GM13977 (cell line): ENCODE results near the gene CLIP4.

ENCODE experiments used
- DNase-seq: peaks from one replicate; pipeline ENCODE4 v3.0.0; 2012; ENCODE audit warnings: low spot score
- CTCF ChIP-seq: IDR thresholded peaks from 2 replicates; pipeline ENCODE4 v1.5.1; 2012; ENCODE audit warnings: mild to moderate bottlenecking, control low read depth; ENCODE audit not compliant: insufficient read depth; ENCODE audit errors: extremely low read depth, missing control alignments
- in situ Hi-C: fragments of 300-500 bp; cut with MboI; formaldehyde crosslinking; loops from one replicate; pipeline ENCODE4 v1.12.0; 2022; ENCODE audit warnings: low sequenced_read_pairs, low pct_unique_long_range_greater_than_20kb, mixed read lengths, inconsistent platforms; ENCODE audit not compliant: unreplicated experiment

Gene CLIP4

GRCh38 chr2:29162204-29162928, 47.2 kb downstream of the CLIP4 start:
- in situ Hi-C loops = no loop called here
- no peak for TF ChIP-seq CTCF
- no peak for DNase-seq

GRCh38 chr2:29164091-29164846, 49.1 kb downstream of the CLIP4 start:
- in situ Hi-C loops = no loop called here
- TF ChIP-seq CTCF = no peak
- DNase-seq = no peak

- TF ChIP-seq CTCF = no peak
- in situ Hi-C loops = no loop called here
- DNase-seq = no peak
Measured at GRCh38 chr2:29165362-29166241, 50.4 kb downstream of the CLIP4 start.

GRCh38 chr2:29166242-29167039, 51.2 kb downstream of the CLIP4 start:
- in situ Hi-C loops = no loop called here
- no peak for DNase-seq
- no peak for TF ChIP-seq CTCF

GRCh38 chr2:29174937-29175336, 59.7 kb downstream of the CLIP4 start:
- DNase-seq = no peak
- no peak for TF ChIP-seq CTCF
- in situ Hi-C loops = no loop called here

GRCh38 chr2:29175338-29175737, 60.1 kb downstream of the CLIP4 start:
- in situ Hi-C loops = no loop called here
- no peak for DNase-seq
- no peak for TF ChIP-seq CTCF
